ENCODE measurements around the gene ZNF761.
"Not testable (repeated sequence)": the region's sequence is repeated elsewhere in the genome, so short reads cannot be mapped to it uniquely, and the experiment has no call there.

ZNF761 gene

GRCh38 chr19:53422551-53422950, 9.2 kb upstream of the ZNF761 start:
- no peak for ATAC-seq
- TF ChIP-seq ARNTL (CRISPR knock-in tag; IDR thresholded peaks at IDR 0.05; ENCODE audit: borderline replicate concordance, low read depth) (no peak), CSRNP3 (CRISPR knock-in tag; IDR thresholded peaks at IDR 0.05) (no peak), OSR1 (CRISPR knock-in tag; IDR thresholded peaks at IDR 0.05) (no peak), ZFP30 (CRISPR knock-in tag; IDR thresholded peaks at IDR 0.05) (no peak), ZNF70 (CRISPR knock-in tag; IDR thresholded peaks at IDR 0.05) (no peak)

DNA sequence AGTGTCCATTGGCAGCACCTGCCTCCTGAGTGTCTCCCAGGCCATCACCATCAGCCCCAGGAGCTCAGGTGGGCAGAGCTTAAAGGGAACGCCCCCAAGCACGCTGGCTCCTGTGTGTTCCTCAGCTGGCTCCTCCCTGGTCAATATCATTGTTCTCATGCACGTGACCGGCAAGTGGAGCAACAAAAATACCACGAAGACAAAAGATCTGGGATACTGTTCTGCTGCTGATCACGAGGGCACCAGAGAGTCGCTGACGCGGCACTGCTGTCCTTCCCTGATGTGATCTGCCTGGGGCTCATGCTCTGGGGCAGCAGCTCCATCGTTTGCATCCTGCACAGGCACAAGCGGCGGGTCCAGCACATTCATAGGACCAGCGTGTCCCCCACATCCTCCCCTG, 8.7 kb upstream of the ZNF761 start:
- ATAC-seq: peak; percentile 49; the same call in 2 of the 3 replicates

DNA sequence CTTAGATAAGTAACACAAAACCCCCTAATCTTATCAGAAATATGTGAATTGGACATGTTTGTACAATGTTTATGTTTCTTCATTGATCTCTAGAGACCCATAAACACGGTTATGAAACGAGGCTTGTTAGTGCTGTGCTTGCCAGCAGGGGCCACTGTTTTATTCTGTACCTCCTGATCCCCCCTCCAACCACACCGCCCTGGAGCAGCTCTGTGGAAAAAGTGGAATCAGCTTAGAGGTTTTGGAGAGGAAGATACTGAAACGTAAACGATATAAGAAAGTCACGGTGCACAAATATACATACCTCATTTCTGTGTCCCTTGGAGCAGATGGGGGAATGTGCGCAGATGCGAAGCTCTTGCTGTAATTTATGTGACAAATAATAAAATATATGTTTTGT, 8.1 kb upstream of the ZNF761 start:
- peak; percentile 88 for ATAC-seq

GRCh38 chr19:53424968-53425597, 6.7 kb upstream of the ZNF761 start:
- no peak for TF ChIP-seq OSR1 (CRISPR knock-in tag; IDR thresholded peaks at IDR 0.05)
- no peak for TF ChIP-seq PPARA (CRISPR knock-in tag; IDR thresholded peaks at IDR 0.05; ENCODE audit: borderline replicate concordance)
- no peak for TF ChIP-seq TSHZ2 (CRISPR knock-in tag; IDR thresholded peaks at IDR 0.05)
- ATAC-seq: peak; percentile 85

- peak; percentile 63 for ATAC-seq
- TF ChIP-seq PPARA (CRISPR knock-in tag; IDR thresholded peaks at IDR 0.05; ENCODE audit: borderline replicate concordance) (no peak), ESRRG (CRISPR knock-in tag; IDR thresholded peaks at IDR 0.05) (no peak), ZFP30 (CRISPR knock-in tag; IDR thresholded peaks at IDR 0.05) (no peak), ZNF565 (CRISPR knock-in tag; conservative IDR thresholded peaks at IDR 0.05; ENCODE audit: low read depth) (no peak), ZNF8 (CRISPR knock-in tag; IDR thresholded peaks at IDR 0.05) (no peak), ZC3H10 (CRISPR knock-in tag; IDR thresholded peaks at IDR 0.05) (no peak), BACH2 (CRISPR knock-in tag; IDR thresholded peaks at IDR 0.05; ENCODE audit: borderline replicate concordance) (no peak), ISL1 (CRISPR knock-in tag; IDR thresholded peaks at IDR 0.05) (no peak), ZFP3 (CRISPR knock-in tag; IDR thresholded peaks at IDR 0.05) (no peak), OSR1 (CRISPR knock-in tag; IDR thresholded peaks at IDR 0.05) (no peak), POU6F1 (CRISPR knock-in tag; IDR thresholded peaks at IDR 0.05; ENCODE audit: borderline replicate concordance, low read depth) (no peak)
- TF ChIP-seq, protein P1, sequence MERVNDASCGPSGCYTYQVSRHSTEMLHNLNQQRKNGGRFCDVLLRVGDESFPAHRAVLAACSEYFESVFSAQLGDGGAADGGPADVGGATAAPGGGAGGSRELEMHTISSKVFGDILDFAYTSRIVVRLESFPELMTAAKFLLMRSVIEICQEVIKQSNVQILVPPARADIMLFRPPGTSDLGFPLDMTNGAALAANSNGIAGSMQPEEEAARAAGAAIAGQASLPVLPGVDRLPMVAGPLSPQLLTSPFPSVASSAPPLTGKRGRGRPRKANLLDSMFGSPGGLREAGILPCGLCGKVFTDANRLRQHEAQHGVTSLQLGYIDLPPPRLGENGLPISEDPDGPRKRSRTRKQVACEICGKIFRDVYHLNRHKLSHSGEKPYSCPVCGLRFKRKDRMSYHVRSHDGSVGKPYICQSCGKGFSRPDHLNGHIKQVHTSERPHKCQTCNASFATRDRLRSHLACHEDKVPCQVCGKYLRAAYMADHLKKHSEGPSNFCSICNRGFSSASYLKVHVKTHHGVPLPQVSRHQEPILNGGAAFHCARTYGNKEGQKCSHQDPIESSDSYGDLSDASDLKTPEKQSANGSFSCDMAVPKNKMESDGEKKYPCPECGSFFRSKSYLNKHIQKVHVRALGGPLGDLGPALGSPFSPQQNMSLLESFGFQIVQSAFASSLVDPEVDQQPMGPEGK (CRISPR knock-in tag; IDR thresholded peaks at IDR 0.05; ENCODE audit: borderline replicate concordance): no peak
These were observed 391 bp downstream of the ZNF761 start for GRCh38 chr19:53432088-53432661.

- not testable (repeated sequence) for ATAC-seq
These were observed 12.0 kb downstream of the ZNF761 start for GRCh38 chr19:53443809-53444208.

DNA sequence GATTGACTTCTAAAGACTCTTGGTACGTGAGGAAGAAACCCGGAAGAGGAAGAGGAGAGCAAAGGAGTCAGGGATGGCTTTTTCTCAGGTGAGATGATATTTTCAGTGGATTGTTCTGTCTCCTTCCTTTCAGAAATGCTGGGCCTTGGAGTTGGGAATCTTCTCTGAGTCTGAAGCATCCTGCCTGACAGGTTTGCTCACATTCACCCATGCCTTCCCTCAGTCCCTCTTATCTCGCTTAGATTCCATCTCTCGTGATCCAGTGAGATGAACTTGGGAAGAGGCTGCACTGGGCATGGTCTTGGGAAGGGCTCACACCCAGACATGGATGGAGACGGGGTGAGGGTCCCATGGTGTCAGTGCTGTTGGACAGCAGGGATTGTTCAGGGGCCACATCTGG, 15.4 kb downstream of the ZNF761 start:
- ATAC-seq: not testable (repeated sequence)

Data from SK-N-SH treated with all-trans-retinoic acid at 6 μM for 48 hours (cell line).